ENCODE results near the gene CA5B.
A peak's percentile ranks its signal among the peaks of the same experiment; 100 is the strongest.
"Not testable (repeated sequence)": the region's sequence is repeated elsewhere in the genome, so short reads cannot be mapped to it uniquely, and the experiment has no call there.

CA5B gene

GRCh38 chrX:15748841-15749240, 10.8 kb downstream of the CA5B start:
- DNase-seq, result no peak

GRCh38 chrX:15749642-15750610, 11.9 kb downstream of the CA5B start:
- DNase-seq, result peak; percentile 78

DNA sequence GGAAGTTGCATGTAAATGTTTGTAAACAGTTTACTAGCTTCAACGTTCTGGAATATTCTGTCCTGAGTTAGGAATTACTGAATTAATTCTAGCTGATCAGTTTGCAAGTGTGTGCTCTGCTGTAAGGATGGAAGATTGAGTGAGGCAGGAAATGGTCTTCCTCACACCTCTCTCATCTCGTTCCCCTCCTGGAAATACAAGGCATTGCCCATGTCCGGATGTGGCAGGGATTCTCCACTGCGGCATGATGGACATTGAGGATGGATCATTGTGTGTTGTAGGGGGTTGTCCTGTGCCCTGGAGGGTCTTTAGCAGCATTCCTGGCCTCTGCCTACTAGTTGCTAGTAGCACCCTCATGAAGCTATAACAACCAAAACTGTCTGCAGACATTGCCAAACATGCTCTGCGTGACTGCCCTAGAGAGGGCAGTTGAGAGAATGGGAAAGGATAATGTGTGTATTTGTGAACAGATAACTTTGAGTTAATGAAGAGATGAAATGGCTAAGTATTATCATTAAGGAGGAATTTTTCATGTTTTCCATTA, 12.6 kb downstream of the CA5B start:
- DNase-seq, result no peak

- peak; percentile 81 for DNase-seq
Measured at GRCh38 chrX:15751155-15751819, 13.2 kb downstream of the CA5B start.

DNA sequence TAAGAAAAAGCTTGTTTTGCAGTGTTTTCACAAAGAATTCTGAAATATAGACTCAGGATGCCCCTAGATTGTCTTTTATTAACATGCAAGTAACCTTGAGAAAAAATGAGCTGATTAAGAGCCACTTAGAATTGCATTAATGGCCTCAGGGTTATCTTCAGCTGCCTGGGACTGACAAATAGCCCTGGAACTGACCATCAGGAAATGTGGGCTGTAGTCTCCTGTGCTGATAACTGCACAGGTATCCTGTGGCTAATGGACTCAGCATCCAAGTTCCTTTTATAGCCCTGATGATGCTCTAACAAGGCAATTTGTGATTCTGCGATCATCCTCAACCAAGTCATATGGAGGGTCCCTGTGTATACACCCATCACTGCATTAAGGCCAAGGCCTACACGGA, 17.0 kb downstream of the CA5B start:
- DNase-seq, result no peak

DNA sequence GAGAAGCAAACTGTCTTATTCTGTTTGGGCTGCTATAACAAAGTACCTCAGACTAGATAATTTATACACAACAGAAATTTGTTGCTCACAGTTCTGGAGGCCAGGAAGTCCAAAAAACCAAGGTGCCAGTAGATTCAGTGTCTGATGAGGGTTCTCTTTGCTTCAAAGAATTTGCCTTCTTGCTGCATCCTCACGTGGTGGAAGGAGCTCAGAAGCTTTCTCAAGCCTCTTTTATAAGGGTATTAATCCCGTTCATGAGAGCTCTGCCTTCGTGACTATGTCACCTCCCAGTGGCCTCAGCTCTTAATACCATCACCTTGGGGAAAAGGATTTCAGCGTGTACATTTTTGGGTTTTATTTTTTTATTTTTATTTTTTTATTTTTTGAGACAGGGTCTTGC, 20.1 kb downstream of the CA5B start:
- peak; percentile 33 for DNase-seq

DNA sequence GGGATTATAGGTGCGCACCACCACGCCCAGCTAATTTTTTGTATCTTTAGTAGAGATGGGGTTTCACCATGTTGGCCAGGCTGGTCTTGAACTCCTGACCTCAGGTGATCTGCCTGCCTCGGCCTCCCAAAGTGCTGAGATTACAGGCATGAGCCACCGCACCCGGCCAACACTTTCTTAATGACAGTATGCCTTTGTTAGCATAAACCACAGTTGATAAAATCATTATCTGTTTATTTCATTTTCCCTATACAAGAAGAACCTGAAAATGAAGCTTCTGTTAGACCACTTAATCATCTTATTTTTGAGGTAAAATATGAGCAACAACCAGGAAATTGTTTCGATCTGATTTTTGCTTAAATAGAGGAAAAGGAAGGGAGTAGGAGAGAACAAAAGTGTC, 21.8 kb downstream of the CA5B start:
- not testable (repeated sequence) for DNase-seq

- DNase-seq, result peak; percentile 68
Measured at GRCh38 chrX:15761564-15762191, 23.6 kb downstream of the CA5B start.

DNA sequence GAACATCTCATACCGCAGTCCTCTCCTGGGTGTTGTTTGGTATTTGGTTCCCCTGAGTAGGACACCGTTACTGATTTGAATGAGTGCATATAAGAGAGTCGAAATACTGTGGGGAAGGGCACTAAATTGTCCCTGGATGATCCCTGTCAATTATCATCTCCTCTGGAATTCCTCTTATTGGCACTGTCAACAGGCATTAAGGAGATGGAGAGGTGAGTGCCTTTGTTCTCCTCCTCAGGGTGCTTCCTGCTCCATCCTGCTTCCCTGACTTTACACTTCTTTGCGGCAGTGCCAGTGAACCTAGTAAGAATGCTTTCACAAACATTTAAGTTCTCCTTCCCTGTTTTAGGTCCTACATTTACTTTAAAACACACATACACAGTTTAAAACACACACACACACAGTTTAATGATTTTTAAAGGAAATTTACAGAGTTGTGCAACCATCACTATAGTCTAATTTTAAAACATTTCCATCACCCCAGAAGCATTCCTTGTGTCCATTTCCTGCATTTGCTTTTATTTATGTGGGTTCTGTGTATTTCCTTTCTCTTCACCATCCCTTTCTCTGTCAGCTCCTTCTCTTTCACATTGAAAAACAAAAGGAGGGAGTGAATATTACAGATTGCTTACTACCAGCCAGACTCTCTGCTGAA, 31.4 kb downstream of the CA5B start:
- no peak for DNase-seq

DNA sequence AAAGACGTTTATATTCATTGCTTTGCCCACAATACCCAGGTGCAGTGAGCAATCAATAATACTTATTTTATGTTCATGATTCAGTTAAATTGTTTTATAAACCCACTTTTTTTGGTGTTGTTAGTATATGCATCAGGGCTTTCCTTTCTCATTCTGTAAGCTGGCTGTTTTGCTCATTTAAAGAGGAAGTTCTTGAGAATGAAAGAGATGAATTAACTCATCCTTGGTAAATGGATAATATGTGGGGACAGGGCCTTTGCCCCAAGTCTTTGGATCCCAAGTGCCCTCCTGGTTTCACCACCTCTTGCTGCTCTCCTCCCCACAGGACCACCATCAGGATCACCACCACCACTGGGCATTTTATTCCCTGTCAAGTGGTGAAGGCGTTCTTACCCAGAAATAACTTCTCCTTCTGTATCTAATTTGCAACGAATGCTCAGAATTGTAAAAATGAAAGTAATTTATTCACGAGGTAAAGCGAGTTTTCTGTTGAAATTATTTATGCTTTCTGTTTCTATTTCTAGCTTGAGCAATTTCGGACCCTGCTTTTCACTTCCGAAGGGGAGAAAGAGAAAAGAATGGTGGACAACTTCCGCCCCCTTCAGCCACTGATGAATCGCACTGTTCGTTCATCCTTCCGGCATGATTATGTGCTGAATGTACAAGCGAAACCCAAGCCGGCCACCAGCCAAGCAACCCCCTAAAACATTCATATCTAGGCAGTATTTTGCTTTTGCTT, 44.1 kb downstream of the CA5B start:
- peak; percentile 27 for DNase-seq

- DNase-seq, result peak; percentile 50
Measured at GRCh38 chrX:15785176-15785750, 47.2 kb downstream of the CA5B start.

- peak; percentile 18 for DNase-seq
Measured at GRCh38 chrX:15786915-15787314, 48.8 kb downstream of the CA5B start.

- peak; percentile 92 for DNase-seq
Measured at GRCh38 chrX:15789979-15790768, 52.1 kb downstream of the CA5B start, which contains the start of gene ZRSR2. Gene ZRSR2, plus strand, starts transcription at chrX:15790484. Its CDS starts 12 bp downstream, at chrX:15790496.

GRCh38 chrX:15790769-15791290, 52.8 kb downstream of the CA5B start:
- peak; percentile 37 for DNase-seq

GRCh38 chrX:15797707-15798106, 59.6 kb downstream of the CA5B start:
- DNase-seq, result no peak

DNA sequence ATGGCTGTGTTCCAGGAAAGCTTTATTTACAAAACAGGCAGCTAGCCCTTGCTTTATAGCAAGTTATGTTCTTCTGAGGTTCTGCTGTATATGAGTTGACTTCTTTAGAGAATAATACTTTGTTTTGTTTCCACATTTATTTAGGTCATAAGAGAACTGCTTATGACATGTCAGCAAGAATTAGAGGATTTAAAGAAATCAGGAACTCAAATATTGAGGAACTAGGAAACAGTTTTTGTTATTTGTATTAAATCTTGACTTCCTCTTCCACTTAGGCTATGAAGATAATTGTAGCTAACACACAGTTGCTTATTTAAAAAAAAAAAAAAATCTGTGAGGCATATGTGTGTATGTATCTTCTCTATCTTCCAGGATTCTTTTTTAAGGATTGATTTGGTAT, 66.5 kb downstream of the CA5B start:
- DNase-seq, result no peak

DNA sequence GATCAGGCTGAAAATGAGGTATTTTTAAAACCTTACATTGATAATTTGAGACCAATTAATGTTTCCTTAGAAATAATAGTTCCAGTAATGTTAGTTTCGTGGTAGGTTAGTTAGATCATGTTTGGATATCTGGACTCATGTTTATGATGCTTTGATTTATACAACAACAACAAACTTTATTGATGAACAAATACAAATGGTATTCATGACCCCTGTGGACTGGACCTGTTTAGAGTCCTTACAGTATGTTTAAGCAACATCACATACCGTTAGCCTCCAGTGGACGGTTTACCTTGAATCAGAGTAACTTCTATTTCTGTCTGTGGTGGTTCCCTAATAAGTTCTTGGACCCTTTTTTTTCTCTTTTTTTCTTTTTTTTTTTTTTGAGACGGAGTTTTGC, 70.2 kb downstream of the CA5B start:
- DNase-seq, result no peak

DNA sequence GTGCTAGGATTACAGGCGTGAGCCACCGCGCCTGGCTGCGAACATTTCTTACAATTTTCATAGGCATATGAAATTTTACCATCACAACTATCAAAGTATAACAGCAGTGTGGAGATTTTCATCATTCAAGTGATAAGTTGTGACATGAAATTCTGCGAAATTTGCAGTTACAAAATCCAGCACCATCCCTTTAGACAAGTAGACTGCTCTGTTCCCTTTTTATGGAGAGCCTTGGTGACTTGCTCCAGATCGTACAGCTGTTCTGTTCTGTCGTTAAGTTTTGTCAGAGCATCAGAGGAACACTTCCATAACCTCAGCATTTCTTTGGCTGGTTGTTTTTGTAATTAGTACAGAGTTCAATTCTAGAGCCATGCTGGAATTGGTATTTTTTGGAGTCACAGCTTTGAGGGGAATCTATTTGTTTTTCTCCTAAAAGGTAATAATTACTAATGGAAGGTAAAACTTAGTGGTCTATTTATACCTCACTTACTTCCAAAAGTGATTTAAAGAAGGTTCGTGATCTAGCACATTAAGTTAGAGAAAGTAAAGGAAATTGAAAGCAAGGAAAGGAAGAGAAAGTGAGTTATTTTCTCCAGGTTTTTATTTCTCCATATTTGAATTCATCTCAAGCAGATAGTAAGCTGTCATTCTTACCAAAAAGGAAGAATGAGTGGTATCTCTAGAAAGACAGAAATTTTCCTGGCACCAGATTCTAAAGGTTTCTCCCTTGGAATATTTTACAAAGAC, 74.3 kb downstream of the CA5B start:
- DNase-seq, result peak; percentile 18

- no peak for DNase-seq
Measured at GRCh38 chrX:15813416-15813815, 75.3 kb downstream of the CA5B start.
